Measurements from ENCODE around the gene PTGDS. TPM values are rescaled to one million over a fixed set of nuclear protein-coding genes. Genes with fewer than 3 reads are reported as not detected.

Gene PTGDS
- total and polyA plus RNA-seq, 9 of the 15 experiments (the other 6 are each of a cell fraction or from before 2014, with no cell fraction given) = 0.46 to 7.1 (median 2.0) TPM

GRCh38 chr9:136964171-136964689 is 13.1 kb upstream of the PTGDS start (continued):
- TF ChIP-seq MYC (IDR thresholded peaks at IDR 0.05; ENCODE audit: low read depth, low read length) = peak; percentile 49; the same call in 1 of the 2 replicates
- no peak for TF ChIP-seq MYC (CRISPR knock-in tag; IDR thresholded peaks at IDR 0.05; ENCODE audit: borderline replicate concordance, low read depth)
- TF ChIP-seq SLC30A9 (CRISPR knock-in tag; IDR thresholded peaks at IDR 0.05) = no peak
- TF ChIP-seq POLR2B (IDR thresholded peaks at IDR 0.05; ENCODE audit: low read depth, partially characterized antibody) = peak; percentile 29
- peak; percentile 22; the same call in 1 of the 2 replicates for TF ChIP-seq CBFA2T2 (conservative IDR thresholded peaks at IDR 0.05)
- TF ChIP-seq TCF7 (IDR thresholded peaks at IDR 0.05; ENCODE audit: borderline replicate concordance) = peak; percentile 78; the same call in 1 of the 2 replicates
- 0 out of 2 replicates have a peak, but pooled peaks have one; percentile 13 for TF ChIP-seq BHLHE40 (IDR thresholded peaks at IDR 0.05; ENCODE audit: low read length)
- TF ChIP-seq ZNF263 (CRISPR knock-in tag; IDR thresholded peaks at IDR 0.05; ENCODE audit: borderline replicate concordance) = peak; percentile 73
- TF ChIP-seq ZEB2 (IDR thresholded peaks at IDR 0.05) = peak; percentile 89
- peak; percentile 49; the same call in 1 of the 2 replicates for TF ChIP-seq ZBTB7A (IDR thresholded peaks at IDR 0.05; ENCODE audit: borderline replicate concordance, control insufficient read depth, low read depth, low read length)
- no peak for TF ChIP-seq C11orf30 (IDR thresholded peaks at IDR 0.05; ENCODE audit: low read depth)
- TF ChIP-seq NRF1 (conservative IDR thresholded peaks at IDR 0.05 in 1 of 2, IDR thresholded peaks at IDR 0.05 in 1 of 2) = peak; percentile 12 to 37; a peak in 1 of 4 replicates
- 0 out of 2 replicates have a peak, but pooled peaks have one; percentile 50 for TF ChIP-seq ARID1B (IDR thresholded peaks at IDR 0.05)
- TF ChIP-seq RBFOX2 (IDR thresholded peaks at IDR 0.05; ENCODE audit: low read depth, low read length) = peak; percentile 58
- TF ChIP-seq LEF1 (IDR thresholded peaks at IDR 0.05) = peak; percentile 40; the same call in 1 of the 2 replicates
- TF ChIP-seq TBP (optimal IDR thresholded peaks at IDR 0.05; ENCODE audit: low read depth, low read length) = peak; percentile 14
- peak; percentile 54 for TF ChIP-seq DPF2 (IDR thresholded peaks at IDR 0.05)
- TF ChIP-seq SRF (CRISPR knock-in tag; IDR thresholded peaks at IDR 0.05) = peak in 1 of 2 experiments; percentile 66; a peak in 1 of 4 replicates
- TF ChIP-seq ZNF324 (CRISPR knock-in tag; IDR thresholded peaks at IDR 0.05) = no peak
- TF ChIP-seq, protein P1, sequence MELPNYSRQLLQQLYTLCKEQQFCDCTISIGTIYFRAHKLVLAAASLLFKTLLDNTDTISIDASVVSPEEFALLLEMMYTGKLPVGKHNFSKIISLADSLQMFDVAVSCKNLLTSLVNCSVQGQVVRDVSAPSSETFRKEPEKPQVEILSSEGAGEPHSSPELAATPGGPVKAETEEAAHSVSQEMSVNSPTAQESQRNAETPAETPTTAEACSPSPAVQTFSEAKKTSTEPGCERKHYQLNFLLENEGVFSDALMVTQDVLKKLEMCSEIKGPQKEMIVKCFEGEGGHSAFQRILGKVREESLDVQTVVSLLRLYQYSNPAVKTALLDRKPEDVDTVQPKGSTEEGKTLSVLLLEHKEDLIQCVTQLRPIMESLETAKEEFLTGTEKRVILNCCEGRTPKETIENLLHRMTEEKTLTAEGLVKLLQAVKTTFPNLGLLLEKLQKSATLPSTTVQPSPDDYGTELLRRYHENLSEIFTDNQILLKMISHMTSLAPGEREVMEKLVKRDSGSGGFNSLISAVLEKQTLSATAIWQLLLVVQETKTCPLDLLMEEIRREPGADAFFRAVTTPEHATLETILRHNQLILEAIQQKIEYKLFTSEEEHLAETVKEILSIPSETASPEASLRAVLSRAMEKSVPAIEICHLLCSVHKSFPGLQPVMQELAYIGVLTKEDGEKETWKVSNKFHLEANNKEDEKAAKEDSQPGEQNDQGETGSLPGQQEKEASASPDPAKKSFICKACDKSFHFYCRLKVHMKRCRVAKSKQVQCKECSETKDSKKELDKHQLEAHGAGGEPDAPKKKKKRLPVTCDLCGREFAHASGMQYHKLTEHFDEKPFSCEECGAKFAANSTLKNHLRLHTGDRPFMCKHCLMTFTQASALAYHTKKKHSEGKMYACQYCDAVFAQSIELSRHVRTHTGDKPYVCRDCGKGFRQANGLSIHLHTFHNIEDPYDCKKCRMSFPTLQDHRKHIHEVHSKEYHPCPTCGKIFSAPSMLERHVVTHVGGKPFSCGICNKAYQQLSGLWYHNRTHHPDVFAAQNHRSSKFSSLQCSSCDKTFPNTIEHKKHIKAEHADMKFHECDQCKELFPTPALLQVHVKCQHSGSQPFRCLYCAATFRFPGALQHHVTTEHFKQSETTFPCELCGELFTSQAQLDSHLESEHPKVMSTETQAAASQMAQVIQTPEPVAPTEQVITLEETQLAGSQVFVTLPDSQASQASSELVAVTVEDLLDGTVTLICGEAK (IDR thresholded peaks at IDR 0.05) = 0 out of 2 replicates have a peak, but pooled peaks have one; percentile 22
- TF ChIP-seq, protein P1 (CRISPR knock-in tag; IDR thresholded peaks at IDR 0.05) = no peak
